ENCODE data around the gene TBCE.

The TBCE gene

DNA sequence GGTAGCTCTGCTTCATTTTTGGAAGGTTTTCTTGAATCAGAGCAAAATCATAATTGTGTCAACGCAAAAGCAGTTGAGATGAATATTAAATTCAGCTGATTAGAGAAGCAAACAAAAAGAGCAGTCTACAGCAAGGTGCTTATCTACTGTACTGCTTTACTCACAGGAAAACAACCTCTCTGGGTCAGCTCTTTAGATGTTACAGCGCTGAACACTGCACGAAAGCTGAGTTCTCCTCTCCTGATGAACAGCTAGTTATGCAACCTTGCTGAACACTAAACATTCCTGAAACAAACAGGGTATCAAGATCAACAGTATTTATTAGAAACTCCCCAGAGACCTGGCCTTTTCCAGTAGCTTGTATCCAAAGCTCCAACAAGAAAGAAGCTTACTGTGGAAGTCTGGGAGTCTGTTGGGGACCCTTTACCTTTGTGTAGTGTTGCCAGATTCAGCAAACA is 41.3 kb downstream of the TBCE start:
- H3K36me3 ChIP-seq (ENCODE audit: control insufficient read depth, insufficient read depth, low read length), result no peaks in the 10 kb centered on the region
- DNase-seq (ENCODE audit: extremely low read depth, insufficient read length), result no peak
- no peak overlapping the region for H3K4me3 ChIP-seq (replicated peaks; ENCODE audit: low read depth, low read length)
- no peaks in the 10 kb centered on the region for H3K27me3 ChIP-seq (replicated peaks; ENCODE audit: control insufficient read depth, insufficient read depth, low read length)
- TF ChIP-seq, protein P1, sequence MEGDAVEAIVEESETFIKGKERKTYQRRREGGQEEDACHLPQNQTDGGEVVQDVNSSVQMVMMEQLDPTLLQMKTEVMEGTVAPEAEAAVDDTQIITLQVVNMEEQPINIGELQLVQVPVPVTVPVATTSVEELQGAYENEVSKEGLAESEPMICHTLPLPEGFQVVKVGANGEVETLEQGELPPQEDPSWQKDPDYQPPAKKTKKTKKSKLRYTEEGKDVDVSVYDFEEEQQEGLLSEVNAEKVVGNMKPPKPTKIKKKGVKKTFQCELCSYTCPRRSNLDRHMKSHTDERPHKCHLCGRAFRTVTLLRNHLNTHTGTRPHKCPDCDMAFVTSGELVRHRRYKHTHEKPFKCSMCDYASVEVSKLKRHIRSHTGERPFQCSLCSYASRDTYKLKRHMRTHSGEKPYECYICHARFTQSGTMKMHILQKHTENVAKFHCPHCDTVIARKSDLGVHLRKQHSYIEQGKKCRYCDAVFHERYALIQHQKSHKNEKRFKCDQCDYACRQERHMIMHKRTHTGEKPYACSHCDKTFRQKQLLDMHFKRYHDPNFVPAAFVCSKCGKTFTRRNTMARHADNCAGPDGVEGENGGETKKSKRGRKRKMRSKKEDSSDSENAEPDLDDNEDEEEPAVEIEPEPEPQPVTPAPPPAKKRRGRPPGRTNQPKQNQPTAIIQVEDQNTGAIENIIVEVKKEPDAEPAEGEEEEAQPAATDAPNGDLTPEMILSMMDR (IDR thresholded peaks at IDR 0.05; ENCODE audit: insufficient read depth, low read length, poor library complexity, severe bottlenecking), result no peak

DNA sequence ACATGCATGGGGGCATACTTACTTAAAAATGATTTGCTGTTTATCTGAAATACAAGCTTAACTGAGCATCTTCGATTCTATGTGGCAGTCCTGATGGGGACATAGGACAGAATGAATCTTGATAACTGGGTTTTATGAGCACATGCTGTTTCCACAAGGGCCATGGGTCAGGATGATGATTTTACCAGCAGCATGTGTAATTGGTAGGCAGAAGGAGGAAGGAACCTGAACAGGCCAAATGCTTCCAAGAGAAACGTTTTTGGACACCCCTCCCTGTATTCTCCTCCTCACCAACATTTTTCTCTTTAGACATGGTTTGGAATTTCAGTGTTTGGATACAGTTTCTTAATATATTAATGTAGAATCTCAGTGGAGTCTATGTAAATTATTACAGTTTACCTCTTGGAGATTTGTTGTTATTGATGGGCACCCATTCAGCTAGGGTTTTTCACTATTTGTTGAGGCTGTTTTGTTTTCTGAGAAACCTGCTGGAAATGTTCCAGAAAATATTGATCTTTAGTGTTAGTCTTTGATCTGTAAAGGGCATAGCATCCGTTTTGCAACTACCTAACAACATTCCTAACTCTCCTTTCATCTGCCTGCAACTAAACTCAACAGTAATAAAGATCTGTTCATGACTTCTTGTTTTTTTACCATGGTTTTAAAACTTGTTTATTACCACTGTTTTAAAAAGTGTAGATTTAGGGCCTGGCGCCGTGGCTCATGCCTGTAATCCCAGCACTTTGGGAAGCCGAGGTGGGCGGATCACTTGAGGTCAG is 42.0 kb downstream of the TBCE start:
- Histone ChIP-seq H3K27me3 (replicated peaks; ENCODE audit: control insufficient read depth, insufficient read depth, low read length) (no peaks in the 10 kb centered on the region), H3K4me3 (replicated peaks; ENCODE audit: low read depth, low read length) (no peak overlapping the region), H3K36me3 (ENCODE audit: control insufficient read depth, insufficient read depth, low read length) (no peaks in the 10 kb centered on the region)
- no peak for DNase-seq (ENCODE audit: extremely low read depth, insufficient read length)
- TF ChIP-seq, protein P1 (IDR thresholded peaks at IDR 0.05; ENCODE audit: insufficient read depth, low read length, poor library complexity, severe bottlenecking), result no peak

DNA sequence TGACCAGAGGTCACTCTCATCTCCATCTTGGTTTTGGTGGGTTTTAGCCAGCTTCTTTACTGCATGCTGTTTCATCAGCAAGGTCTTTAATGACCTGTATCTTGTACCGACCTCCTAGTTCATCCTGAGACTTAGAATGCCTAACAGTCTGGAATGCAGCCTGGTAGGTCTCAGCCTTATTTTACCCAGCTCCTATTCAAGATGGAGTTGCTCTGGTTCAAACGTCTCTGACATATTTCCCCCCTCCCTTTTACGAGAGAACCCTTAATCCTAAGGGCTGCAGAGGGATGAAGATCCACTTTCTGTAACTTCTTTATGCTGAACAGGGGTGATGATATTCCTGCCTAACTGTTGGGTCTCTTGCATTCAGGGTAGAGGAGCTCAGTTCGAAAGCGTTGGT is 43.2 kb downstream of the TBCE start:
- no peak overlapping the region for H3K4me3 ChIP-seq (replicated peaks; ENCODE audit: low read depth, low read length)
- H3K36me3 ChIP-seq (ENCODE audit: control insufficient read depth, insufficient read depth, low read length), result no peaks in the 10 kb centered on the region
- TF ChIP-seq, protein P1 (IDR thresholded peaks at IDR 0.05; ENCODE audit: insufficient read depth, low read length, poor library complexity, severe bottlenecking), result no peak
- no peaks in the 10 kb centered on the region for H3K27me3 ChIP-seq (replicated peaks; ENCODE audit: control insufficient read depth, insufficient read depth, low read length)
- no peak for DNase-seq (ENCODE audit: extremely low read depth, insufficient read length)

DNA sequence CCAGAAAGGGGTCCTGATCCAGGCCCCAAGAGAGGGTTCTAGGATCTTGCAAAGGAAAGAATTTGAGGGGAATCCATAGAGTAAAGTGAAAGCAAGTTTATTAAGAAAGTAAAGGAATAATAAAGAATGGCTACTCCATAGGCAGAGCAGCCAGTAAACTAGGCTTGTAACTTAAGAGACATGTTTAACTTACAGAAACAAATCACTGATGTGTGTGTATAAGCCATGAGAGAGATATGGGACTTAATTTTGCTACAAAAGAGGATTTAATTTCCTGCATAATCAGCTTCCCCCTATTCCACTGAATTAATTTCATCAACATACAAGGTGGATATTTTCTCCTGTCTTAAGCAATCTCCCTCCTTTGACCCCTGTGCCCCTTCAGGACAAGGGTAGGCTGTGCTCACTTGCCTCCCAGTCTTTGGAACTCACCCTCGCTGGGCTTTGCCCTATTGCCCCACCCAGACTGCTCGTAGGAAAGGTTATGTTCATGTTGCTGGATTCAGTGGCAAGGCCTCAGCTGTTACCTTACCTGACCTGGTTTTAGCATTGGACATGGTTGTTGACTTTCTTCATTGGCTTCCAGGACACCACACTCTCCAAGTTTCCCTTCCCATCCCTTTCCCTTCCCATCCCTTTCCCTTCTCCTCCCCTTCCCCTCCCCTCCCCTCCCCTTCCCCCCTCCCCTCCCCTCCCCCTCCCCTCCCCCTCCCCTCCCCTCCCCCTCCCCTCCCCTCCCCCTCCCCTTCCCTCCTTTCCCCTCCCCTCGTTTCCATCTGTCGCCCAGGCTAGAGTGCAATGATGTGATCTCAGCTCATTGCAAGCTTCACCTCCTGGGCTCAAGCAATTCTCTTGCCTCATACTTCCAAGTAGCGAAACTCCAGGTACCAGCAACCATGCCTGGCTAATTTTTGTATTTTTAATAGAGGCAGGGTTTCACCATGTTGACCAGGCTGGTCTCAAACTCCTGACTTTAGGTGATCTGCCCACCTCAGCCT is 44.6 kb downstream of the TBCE start:
- Histone ChIP-seq H3K27me3 (replicated peaks; ENCODE audit: control insufficient read depth, insufficient read depth, low read length) (no peaks in the 10 kb centered on the region), H3K4me3 (replicated peaks; ENCODE audit: low read depth, low read length) (no peak overlapping the region), H3K36me3 (ENCODE audit: control insufficient read depth, insufficient read depth, low read length) (no peaks in the 10 kb centered on the region)
- TF ChIP-seq, protein P1 (IDR thresholded peaks at IDR 0.05; ENCODE audit: insufficient read depth, low read length, poor library complexity, severe bottlenecking), result no peak
- DNase-seq (ENCODE audit: extremely low read depth, insufficient read length), result no peak

DNA sequence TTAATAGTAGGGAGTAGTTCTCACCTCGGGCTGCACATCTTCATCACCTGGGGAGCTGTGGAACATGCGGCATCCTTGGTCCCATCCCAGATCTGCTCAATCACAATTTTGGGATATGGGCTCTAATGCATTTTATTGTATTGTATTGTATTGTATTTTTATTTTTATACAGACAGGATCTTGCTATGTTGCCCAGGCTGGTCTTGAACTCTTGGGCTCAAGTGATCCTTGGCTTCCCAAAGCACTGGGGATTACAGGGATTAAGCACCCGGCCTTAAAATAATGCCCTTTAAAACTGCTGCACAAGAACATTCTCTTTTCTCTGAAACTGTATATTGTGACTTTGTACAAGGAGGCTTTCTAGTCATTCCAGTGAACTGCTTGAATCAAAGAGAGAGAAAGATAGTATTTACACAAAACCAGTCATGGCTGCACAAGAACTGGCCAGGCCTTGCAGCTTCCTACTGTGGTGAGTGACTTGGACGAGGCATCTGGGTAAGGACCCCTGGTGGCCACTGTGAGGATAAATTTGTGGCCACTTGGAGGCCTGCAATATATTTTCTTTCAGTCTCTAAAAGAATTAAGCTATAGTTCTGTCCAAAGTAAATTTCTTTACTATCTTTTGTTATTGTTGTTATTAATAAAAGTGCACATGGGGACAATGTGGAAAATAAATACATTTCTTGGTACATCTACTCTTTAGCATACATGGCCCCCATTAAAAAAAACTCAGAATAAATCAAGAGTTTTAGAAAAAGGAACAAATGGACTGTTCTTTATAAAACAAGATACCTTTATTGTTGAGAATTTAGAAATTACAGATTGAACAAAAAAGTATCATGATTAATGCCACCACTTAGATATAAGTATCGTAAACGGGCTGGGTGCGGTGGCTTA is 48.0 kb downstream of the TBCE start:
- H3K36me3 ChIP-seq (ENCODE audit: control insufficient read depth, insufficient read depth, low read length), result no peaks in the 10 kb centered on the region
- TF ChIP-seq, protein P1 (IDR thresholded peaks at IDR 0.05; ENCODE audit: insufficient read depth, low read length, poor library complexity, severe bottlenecking), result peak; percentile 74

More for the DNA sequence above, 48.0 kb downstream of the TBCE start:
- H3K4me3 ChIP-seq (replicated peaks; ENCODE audit: low read depth, low read length), result no peak overlapping the region
- no peak for DNase-seq (ENCODE audit: extremely low read depth, insufficient read length)
- no peaks in the 10 kb centered on the region for H3K27me3 ChIP-seq (replicated peaks; ENCODE audit: control insufficient read depth, insufficient read depth, low read length)

Data from GM06990 (cell line).